GM23338 (cell line): Measurements from ENCODE around the gene ZBTB8OS. TPM values are rescaled to one million over a fixed set of nuclear protein-coding genes. Genes with fewer than 3 reads are reported as not detected.

Source experiments
- ATAC-seq: fragments of 200-7000 bp; cut with Tn5 transposase; 3 replicates; pipeline ENCODE4 v1.9.1; 2020
- DNase-seq: peaks from one replicate; pipeline ENCODE4 v3.0.0-alpha.2; 2015; ENCODE audit warnings: low spot score
- H2AFZ ChIP-seq: fragments of 200-600 bp; sonication (generic); 2 replicates; pipeline ENCODE4 v1.8.0; 2016; ENCODE audit warnings: antibody characterized with exemption, mild to moderate bottlenecking, moderate library complexity
- H3F3A ChIP-seq: fragments of 200-600 bp; sonication (generic); replicated peaks from 2 replicates; pipeline ENCODE4 v1.8.0; 2017; ENCODE audit warnings: antibody characterized with exemption, mixed run types, low read depth
- H3K27ac ChIP-seq: fragments of 200-600 bp; sonication (generic); 2 replicates; pipeline ENCODE4 v1.6.1; 2016; ENCODE audit warnings: low read depth
- H3K27me3 ChIP-seq: fragments of 200-600 bp; sonication (generic); 2 replicates; pipeline ENCODE4 v1.8.0; 2016; ENCODE audit warnings: mild to moderate bottlenecking, mixed run types, moderate library complexity; ENCODE audit not compliant: insufficient read depth
- H3K36me3 ChIP-seq: fragments of 200-600 bp; sonication (generic); 2 replicates; pipeline ENCODE4 v1.8.0; 2016; ENCODE audit warnings: mild to moderate bottlenecking; ENCODE audit not compliant: insufficient read depth
- H3K4me1 ChIP-seq: fragments of 200-600 bp; sonication (generic); 2 replicates; pipeline ENCODE4 v1.8.0; 2016; ENCODE audit warnings: mild to moderate bottlenecking, moderate library complexity; ENCODE audit not compliant: insufficient read depth
- H3K4me2 ChIP-seq: fragments of 200-600 bp; sonication (generic); 2 replicates; pipeline ENCODE4 v1.7.1; 2017; ENCODE audit warnings: mixed run types
- H3K4me3 ChIP-seq: fragments of 200-600 bp; sonication (generic); 2 replicates; pipeline ENCODE4 v1.6.1; 2016; ENCODE audit warnings: mixed run types
- H3K79me2 ChIP-seq: fragments of 200-600 bp; sonication (generic); replicated peaks from 2 replicates; pipeline ENCODE4 v1.8.0; 2017; ENCODE audit warnings: mild to moderate bottlenecking; ENCODE audit not compliant: insufficient read depth
- H3K9me2 ChIP-seq: fragments of 200-600 bp; sonication (generic); 2 replicates; pipeline ENCODE4 v1.8.0; 2017; ENCODE audit not compliant: insufficient read depth
- H4K20me1 ChIP-seq: fragments of 200-600 bp; sonication (generic); replicated peaks from 2 replicates; pipeline ENCODE4 v1.8.0; 2017; ENCODE audit warnings: mild to moderate bottlenecking; ENCODE audit not compliant: insufficient read depth
- H3K27ac Mint-ChIP-seq: 2 replicates; pipeline ENCODE4 v1.8.0; 2020; ENCODE audit warnings: inconsistent platforms, mild to moderate bottlenecking, moderate library complexity, mixed read lengths
- H3K27me3 Mint-ChIP-seq: 3 replicates; pipeline ENCODE4 v1.8.0; 2022; ENCODE audit warnings: low read depth, mild to moderate bottlenecking, moderate library complexity, mixed read lengths, inconsistent platforms; ENCODE audit not compliant: insufficient read depth, poor library complexity
- H3K36me3 Mint-ChIP-seq: 3 replicates; pipeline ENCODE4 v1.8.0; 2021; ENCODE audit warnings: low read depth, mild to moderate bottlenecking, inconsistent platforms, moderate library complexity, mixed read lengths
- H3K4me1 Mint-ChIP-seq: 3 replicates; pipeline ENCODE4 v1.8.0; 2020; ENCODE audit warnings: mild to moderate bottlenecking, inconsistent platforms, mixed read lengths
- H3K4me3 Mint-ChIP-seq: 3 replicates; pipeline ENCODE4 v1.8.0; 2021; ENCODE audit warnings: moderate library complexity, mild to moderate bottlenecking, inconsistent platforms, mixed read lengths
- H3K9me3 Mint-ChIP-seq: 3 replicates; pipeline ENCODE4 v1.8.0; 2020; ENCODE audit warnings: moderate library complexity, mild to moderate bottlenecking, inconsistent platforms, mixed read lengths
- CREB1 ChIP-seq: fragments of 250-450 bp; sonication (Bioruptor Pico); IDR thresholded peaks from 2 replicates; pipeline ENCODE4 v1.5.0; 2020; ENCODE audit warnings: low read depth, mild to moderate bottlenecking, moderate library complexity
- CTCF ChIP-seq, 2 experiments: fragments of 200-600 bp in 1 of 2; sonication (generic) in 1 of 2; conservative IDR thresholded peaks; 2 replicates each; pipeline versions ENCODE4 v1.5.1 to v1.6.1; 2016 to 2017; ENCODE audit warnings: antibody characterized with exemption in 2 of 2, low read depth in 2 of 2, mild to moderate bottlenecking in 2 of 2, moderate library complexity in 1 of 2
- ETS1 ChIP-seq: IDR thresholded peaks from 2 replicates; pipeline ENCODE4 v1.6.1; 2016; ENCODE audit warnings: antibody characterized with exemption
- EZH2 ChIP-seq: fragments of 200-600 bp; sonication (generic); IDR thresholded peaks from one replicate; pipeline ENCODE4 v1.8.0; 2017; ENCODE audit warnings: antibody characterized with exemption, mild to moderate bottlenecking, low read depth; ENCODE audit not compliant: unreplicated experiment
- EZH2phosphoT487 ChIP-seq: fragments of 200-600 bp; sonication (generic); IDR thresholded peaks from one replicate; pipeline ENCODE4 v1.8.1; 2018; ENCODE audit warnings: antibody characterized with exemption; ENCODE audit not compliant: unreplicated experiment
- JUNB ChIP-seq: IDR thresholded peaks from one replicate; pipeline ENCODE4 v1.6.1; 2016; ENCODE audit warnings: antibody characterized with exemption; ENCODE audit not compliant: unreplicated experiment
- NANOG ChIP-seq: IDR thresholded peaks from 2 replicates; pipeline ENCODE4 v1.6.1; 2016; ENCODE audit warnings: antibody characterized with exemption, borderline replicate concordance
- POLR2AphosphoS5 ChIP-seq: IDR thresholded peaks from 2 replicates; pipeline ENCODE4 v1.6.1; 2016; ENCODE audit warnings: antibody characterized with exemption, low read depth
- REST ChIP-seq: IDR thresholded peaks from one replicate; pipeline ENCODE4 v1.6.1; 2018; ENCODE audit warnings: antibody characterized with exemption; ENCODE audit not compliant: unreplicated experiment
- STAT1 ChIP-seq: IDR thresholded peaks from one replicate; pipeline ENCODE4 v1.6.1; 2016; ENCODE audit warnings: antibody characterized with exemption; ENCODE audit not compliant: unreplicated experiment
- ZNF114 ChIP-seq: fragments of 250-450 bp; sonication (Bioruptor Pico); IDR thresholded peaks from 2 replicates; pipeline ENCODE4 v1.5.0; 2020; ENCODE audit warnings: mild to moderate bottlenecking, moderate library complexity
- ZNF331 ChIP-seq: fragments of 250-450 bp; sonication (Bioruptor Pico); IDR thresholded peaks from 2 replicates; pipeline ENCODE4 v1.5.0; 2020; ENCODE audit warnings: low read depth, mild to moderate bottlenecking, moderate library complexity
- ZNF462 ChIP-seq: fragments of 250-450 bp; sonication (Bioruptor Pico); IDR thresholded peaks from 2 replicates; pipeline ENCODE4 v1.5.0; 2020; ENCODE audit warnings: mild to moderate bottlenecking, moderate library complexity
- polyA plus RNA-seq: library from polyadenylated mRNA; unstranded; fragments of >200 nt; fragmentation: Nextera tagmentation; extraction: Ambion mirVana; gene quantifications from 2 replicates; pipeline ENCODE4 v1.2.1, GENCODE V29; 2016
- total RNA-seq: library from RNA; depleted of rRNA; stranded (reverse); fragments of >200 nt; shearing (Covaris generic); gene quantifications from 2 replicates; pipeline ENCODE4 v1.2.3, GENCODE V29; 2014

The ZBTB8OS gene
- total and polyA plus RNA-seq, 2 experiments from 2014 or later: 22.0 to 159 TPM

- H3K4me3 Mint-ChIP-seq: no peak overlapping the region
- peaks cover 7% of the 10 kb centered on the region; the same call in 2 of the 3 replicates for H3K4me1 Mint-ChIP-seq
- Histone ChIP-seq H2AFZ (no peak overlapping the region), H3K4me2 (no peak overlapping the region), H3K79me2 (peaks cover 91% of the 10 kb centered on the region), H3K27ac (no peak overlapping the region), H3K27me3 (no peaks in the 10 kb centered on the region), H3K36me3 (peaks cover 80% of the 10 kb centered on the region), H3F3A (peaks cover 37% of the 10 kb centered on the region), H4K20me1 (peaks cover 58% of the 10 kb centered on the region), H3K4me1 (peaks cover 6% of the 10 kb centered on the region; the same call in 1 of the 2 replicates), H3K4me3 (no peak overlapping the region), H3K9me2 (no peaks in the 10 kb centered on the region)
- DNase-seq: no peak
- ATAC-seq: no peak
- H3K27me3 Mint-ChIP-seq: peaks cover 12% of the 10 kb centered on the region
- no peaks in the 10 kb centered on the region for H3K9me3 Mint-ChIP-seq
- TF ChIP-seq POLR2AphosphoS5 (no peak), REST (no peak), EZH2phosphoT487 (no peak), EZH2 (no peak), ZNF462 (CRISPR knock-in tag) (no peak), STAT1 (no peak), JUNB (no peak), NANOG (no peak), ZNF114 (CRISPR knock-in tag) (no peak), ZNF331 (CRISPR knock-in tag) (no peak), CTCF (conservative IDR thresholded peaks at IDR 0.05; ENCODE audit: low read depth in 2 of 2) (no peak), CREB1 (no peak), ETS1 (no peak)
- peaks cover 95% of the 10 kb centered on the region for H3K36me3 Mint-ChIP-seq
- no peak overlapping the region for H3K27ac Mint-ChIP-seq
Measured at GRCh38 chr1:32659581-32659980, 9.2 kb upstream of the ZBTB8OS start.
